GM19351 (cell line): ENCODE measurements around the gene MORN1.

Experiments
- ATAC-seq: cut with Tn5 transposase; IDR thresholded peaks from one replicate; pipeline ENCODE4 v1.9.1; 2021; ENCODE audit warnings: mild to moderate bottlenecking, moderate library complexity; ENCODE audit not compliant: unreplicated experiment

MORN1 gene

DNA sequence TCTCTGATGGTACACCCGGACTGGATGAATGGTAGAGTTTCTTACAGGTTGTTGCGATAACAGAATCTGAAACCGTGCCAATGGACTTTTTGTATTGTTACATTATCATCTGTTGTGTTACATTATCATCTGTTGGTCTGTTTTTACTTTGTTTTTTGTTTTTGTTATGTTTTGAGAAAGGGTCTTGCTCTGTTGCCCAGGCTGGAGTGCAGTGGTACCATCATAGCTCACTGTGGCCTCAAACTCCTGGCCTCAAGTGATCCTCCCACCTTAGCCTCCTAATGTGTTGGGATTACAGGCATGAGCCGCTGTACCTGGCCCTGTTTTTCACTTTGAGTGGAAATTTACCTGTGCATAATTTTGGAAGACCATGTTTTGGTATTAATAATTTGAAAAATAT is 31.2 kb upstream of the MORN1 start:
- no peak for ATAC-seq

- ATAC-seq, result no peak
Measured at GRCh38 chr1:2419416-2419815, 28.1 kb upstream of the MORN1 start.

- no peak for ATAC-seq
Measured at GRCh38 chr1:2418791-2419320, 27.5 kb upstream of the MORN1 start.

DNA sequence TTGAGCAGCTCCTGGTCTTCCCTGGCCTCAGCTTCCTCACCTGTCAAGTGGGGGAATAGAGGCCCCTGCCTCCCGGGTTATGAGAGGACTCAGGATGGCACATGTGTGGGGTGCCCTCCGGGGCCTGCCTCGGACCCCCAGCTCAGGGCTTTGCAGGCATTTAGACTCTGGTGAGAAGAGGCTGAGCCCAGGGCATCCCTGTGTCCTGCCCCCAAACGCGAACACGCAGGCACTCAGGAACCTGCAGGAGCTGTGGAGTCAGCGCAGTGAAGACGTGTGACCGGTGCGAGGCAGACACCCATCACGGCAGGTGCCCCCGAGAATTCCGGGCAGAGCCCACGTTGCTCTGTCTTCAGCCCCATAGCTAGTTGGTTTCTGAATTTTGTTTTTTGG is 26.5 kb upstream of the MORN1 start:
- ATAC-seq, result no peak

- no peak for ATAC-seq
Measured at GRCh38 chr1:2417083-2417832, 25.9 kb upstream of the MORN1 start.

DNA sequence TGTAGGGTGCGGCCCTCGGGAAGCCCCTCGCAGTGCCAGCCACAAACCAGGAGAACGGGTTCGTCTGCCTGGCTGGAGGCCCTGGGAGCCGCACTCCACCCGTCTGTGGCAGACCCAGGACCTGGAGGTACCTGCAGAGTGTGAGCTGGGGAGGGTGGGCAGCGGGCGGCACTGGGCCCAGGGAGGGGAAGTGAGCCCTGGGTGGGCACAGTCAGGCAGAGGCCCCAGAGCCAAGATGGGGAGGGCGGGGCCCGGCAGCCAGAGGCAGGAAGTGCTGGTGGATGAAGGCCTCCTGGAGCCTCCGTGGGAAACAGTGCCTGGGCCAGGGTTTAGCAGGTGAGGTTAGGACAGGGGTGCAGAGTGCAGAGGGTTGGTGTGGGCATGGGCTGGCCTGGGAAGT is 25.0 kb upstream of the MORN1 start:
- no peak for ATAC-seq

DNA sequence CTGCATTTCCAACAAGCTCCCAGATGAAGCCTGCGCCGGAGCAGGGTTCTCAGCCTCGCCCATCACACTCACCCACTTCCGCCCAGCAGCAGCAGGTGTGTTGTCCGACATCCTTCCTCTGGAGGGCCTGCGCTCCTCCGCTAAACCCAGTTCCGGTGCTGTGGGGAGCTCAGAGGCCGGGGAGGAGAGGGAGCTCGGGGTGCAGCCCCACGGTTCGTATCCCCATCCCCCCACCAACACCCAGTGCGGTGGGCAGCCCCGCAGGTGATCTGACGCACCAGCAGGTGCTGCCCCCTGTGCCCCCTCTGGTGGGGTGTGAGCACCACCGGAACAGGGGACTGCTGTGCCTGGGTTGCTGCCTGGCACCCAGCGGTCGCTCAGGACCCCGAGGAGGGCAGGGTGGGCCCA is 24.5 kb upstream of the MORN1 start:
- ATAC-seq, result no peak

DNA sequence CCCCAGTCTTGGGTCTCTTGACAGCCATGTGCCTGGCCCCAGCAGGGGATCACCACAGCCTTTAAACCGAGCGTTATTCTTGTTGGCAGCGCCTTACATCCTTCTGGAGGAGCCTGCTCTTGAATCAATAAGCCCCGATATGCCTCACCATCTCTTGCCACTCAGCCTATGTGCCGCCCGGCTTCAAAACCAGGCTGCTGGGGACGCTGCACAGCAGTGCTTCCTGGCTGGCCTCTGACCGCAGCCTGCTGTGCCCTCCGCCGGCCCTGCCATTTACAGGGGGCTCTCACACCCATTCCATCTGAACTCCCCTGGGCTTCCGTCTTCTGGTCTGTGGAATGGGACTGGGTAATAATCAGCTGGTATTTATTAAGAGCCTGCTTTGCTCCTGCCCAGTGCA is 24.0 kb upstream of the MORN1 start:
- no peak for ATAC-seq

DNA sequence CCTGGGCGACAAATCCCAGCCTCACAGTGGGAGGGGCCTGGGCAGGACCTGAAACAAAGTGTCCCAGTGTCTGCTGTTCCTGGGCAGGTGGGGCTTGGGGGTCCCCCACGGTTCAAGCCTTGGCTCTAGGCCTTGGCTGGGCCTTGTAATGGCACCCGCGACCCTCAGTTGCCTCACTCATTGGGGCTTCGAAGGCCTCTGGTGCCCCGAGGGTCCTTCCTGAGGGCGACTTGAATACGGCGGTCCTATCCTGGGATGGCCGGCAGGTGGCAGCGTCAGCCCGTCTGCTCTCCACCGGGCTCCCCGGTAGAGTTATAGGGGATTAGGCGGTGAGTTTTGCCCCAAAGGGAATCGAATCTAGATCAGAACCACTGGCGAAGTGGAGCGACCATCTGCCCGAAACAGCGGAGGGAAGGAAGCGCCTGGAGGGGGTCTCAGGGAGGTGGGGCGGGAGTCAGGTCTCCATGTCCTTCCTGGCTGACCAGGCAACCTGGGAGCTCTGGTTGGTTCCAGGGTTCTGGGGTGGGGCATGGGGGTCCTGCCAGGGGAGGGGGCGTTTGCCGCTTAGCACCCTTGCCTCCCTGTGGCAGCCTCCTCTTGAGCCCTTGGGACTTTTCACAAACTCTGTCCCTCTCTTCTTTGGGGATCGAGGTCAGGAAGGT is 23.1 kb upstream of the MORN1 start:
- no peak for ATAC-seq

GRCh38 chr1:2413495-2414296 is 22.3 kb upstream of the MORN1 start:
- no peak for ATAC-seq

DNA sequence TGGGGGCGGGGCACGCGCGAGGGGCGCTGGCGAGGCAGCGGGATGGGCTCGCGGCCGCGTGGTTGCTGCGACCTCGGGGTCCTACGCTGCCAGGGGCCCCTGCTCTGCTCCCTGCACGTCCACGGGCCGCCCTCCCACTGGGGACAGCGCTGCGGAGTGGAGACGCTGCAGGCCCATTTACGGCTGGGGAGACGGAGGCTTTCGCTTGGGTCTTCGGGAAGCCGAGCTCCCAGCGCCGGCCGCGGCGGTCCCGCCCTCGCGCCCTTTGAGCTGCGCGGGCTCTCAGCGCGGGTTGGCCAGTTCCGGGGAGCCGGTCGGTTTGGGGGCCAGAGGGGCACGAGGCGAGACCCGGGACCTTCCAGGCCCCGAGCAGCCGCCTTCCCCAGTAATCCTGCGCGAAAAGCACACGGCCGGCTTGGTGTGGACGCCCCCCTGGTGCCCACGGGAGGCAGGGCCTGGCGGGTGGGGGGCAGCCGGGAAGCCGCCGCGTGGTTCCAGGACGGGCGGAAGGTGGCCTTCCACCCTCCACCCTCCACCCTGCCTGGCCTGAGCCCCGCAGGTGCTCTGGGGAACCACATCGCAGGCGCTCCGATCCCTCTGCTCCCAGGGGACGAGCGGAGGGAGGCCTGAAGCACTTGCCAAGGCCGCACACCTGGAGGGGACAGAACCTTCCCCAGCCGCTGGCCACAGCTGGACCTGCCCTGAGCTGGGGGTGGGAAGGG is 21.6 kb upstream of the MORN1 start:
- ATAC-seq, result peak; percentile 25

- ATAC-seq, result peak; percentile 78
Measured at GRCh38 chr1:2412395-2412772, 21.0 kb upstream of the MORN1 start, which contains the start of gene PEX10. TSS of gene PEX10 (minus strand) at chr1:2412564. CDS start at chr1:2412502, 62 bp downstream.

DNA sequence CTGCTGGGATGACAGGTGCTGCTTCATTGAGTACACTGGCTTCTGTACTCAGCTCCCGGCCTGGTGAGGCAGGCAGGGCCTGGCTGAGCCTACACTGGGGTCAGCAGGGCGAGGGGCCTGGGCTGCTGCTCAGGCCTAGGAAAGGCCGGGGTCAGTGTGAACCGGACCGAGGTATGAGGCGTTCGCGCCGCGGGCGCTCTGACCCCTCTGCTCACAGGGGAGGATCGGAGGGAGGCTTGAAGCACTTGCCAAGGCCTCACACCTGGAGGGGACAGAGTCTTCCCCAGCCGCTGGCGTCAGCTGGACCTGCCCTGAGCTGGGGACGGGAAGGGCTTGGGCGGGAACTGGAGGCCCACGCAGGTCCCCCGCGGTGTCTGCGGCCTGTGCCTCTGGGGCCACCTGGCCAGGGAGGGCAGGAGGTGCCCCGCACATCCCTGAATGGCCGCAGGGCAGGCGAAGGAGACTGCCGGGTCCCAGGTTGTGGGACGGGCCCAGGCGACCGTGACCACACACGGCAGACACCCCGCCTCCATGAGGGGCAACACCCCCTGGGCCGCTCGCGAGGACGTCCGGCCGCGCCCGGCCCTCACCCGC is 20.5 kb upstream of the MORN1 start:
- peak; percentile 24 for ATAC-seq

DNA sequence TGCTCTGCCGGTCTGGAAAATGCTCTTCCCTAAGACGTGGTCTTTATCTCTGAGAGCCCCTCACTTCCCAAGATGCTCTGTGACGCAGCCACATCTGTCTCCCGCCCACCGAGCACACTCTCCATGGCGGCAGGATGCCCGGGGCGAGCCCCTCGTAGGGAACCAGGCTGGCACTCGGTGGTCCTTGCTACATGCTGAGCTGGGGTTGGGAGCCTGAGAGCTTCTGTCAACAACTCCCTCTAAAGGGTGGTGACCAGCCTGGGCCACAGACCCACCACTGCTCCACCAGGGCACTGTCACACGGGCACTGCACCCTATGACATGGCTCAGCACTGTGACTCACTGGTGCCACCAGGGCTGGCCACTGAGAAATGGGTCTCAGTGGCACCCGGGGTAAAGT is 18.4 kb upstream of the MORN1 start:
- ATAC-seq, result no peak

DNA sequence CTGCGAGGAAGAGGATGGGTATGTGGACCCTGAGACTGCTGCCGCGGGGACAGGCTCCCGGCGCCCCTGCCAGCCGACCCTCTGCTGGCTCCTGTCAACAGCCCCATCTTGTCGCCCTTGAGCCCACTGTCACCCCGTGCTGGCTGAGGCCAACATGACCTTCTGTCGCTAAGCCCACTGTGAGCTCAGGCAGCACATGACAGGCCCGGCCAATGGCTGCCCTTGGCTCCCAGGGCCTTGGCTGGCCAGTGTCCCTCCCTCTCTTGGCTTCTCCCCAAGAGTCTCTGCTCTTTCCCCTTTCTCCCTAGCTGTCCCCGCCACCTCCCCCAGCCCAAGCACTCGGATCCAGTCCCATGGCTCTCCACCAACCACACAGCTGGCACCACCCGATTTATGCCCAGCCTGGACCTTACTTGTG is 17.5 kb upstream of the MORN1 start:
- no peak for ATAC-seq

DNA sequence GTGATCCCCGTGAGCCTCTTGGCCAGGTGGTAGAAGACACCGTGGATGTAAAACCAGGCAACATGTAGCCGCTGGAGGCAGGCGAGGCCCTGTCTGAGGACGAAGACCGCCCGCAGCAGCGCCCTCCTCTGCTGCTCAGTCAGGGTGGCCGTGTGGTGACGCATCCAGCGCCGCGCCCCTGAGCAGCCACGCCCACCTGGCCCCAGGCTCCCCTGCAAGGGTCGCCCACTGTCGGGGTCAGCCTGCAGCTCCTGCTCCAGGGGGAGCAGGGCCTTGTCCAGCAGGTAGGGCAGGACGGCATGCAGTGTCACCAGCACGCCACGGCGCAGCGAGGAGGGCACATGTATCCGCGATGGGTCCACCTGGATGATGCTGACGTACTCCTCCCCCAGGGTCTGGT is 17.1 kb upstream of the MORN1 start:
- no peak for ATAC-seq

- ATAC-seq, result no peak
Measured at GRCh38 chr1:2407991-2408275, 16.6 kb upstream of the MORN1 start.

- ATAC-seq, result no peak
Measured at GRCh38 chr1:2407166-2407990, 16.0 kb upstream of the MORN1 start.

DNA sequence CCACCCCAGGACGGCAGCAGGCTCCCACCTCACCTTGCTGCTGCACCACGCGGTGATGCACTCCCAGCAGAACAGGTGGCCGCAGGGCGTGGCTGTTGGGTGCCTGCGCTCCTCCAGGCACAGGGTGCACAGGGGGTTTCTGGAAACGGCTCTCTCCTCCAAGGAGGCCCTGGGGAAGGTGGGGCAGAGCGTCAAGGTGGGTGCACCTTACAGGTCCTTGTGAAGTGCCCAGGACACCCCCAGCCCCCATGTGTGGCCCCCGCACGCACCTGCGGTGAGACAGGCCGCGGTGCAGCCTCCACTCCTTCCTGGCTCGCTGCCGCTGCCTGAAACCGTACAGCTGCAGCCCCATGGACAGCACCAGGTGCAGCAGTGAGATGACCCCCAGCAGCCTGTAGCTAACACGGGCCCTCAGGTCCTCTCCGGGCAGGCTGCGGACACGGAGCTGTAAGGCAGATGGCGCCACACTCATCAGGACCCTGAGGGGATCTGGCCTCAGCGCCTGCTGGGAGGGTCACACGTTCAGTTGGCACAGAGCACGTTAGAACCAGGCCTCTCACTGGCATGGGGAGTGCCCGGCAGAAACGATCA is 15.2 kb upstream of the MORN1 start:
- ATAC-seq, result no peak
